Globus pallidus (tissue), 1 donor: ENCODE data around the gene PLXNB3.
A peak's percentile ranks its signal among the peaks of the same experiment; 100 is the strongest.
"Not testable (repeated sequence)": the region's sequence is repeated elsewhere in the genome, so short reads cannot be mapped to it uniquely, and the experiment has no call there.

ENCODE experiments used
- DNase-seq: peaks from one replicate; pipeline ENCODE4 v3.0.0-alpha.2; 2015; ENCODE audit warnings: low spot score

The PLXNB3 gene

GRCh38 chrX:153816831-153817690 lies 53.0 kb downstream of the PLXNB3 start:
- DNase-seq = no peak

- not testable (repeated sequence) for DNase-seq
Observed at GRCh38 chrX:153818064-153818463, 54.0 kb downstream of the PLXNB3 start.

GRCh38 chrX:153818571-153819383 lies 54.7 kb downstream of the PLXNB3 start:
- peak; percentile 14 for DNase-seq

DNA sequence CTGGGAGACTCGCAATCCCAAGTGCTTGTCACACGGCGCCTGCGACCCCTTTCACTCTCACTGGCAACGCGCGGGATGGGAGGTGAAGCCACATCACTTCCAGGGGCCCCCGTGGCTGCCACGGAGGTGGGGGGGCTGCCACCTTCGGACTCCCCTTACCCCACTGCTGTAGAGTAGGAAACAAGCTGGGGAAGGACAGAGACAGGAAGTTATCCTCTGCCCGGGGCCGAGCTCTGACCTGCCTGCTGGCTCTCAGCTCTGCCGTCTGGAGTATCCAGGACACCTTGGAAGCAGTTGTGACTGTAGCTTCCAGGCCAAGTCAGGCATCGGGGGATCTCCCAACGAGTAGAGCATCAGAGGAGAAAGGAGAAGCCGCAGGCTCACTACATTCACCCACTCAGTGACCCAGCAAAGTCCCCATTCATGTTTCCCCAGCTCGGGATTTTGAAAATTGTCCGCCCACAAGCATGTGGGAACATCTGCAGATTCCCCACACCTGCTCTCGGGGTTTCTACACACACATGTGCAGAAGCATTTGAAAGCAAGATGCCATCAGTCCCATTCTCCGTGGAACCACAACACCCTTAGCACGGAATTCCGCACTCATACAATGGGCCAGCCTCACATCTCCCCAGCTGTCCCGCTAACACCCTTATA lies 55.5 kb downstream of the PLXNB3 start:
- no peak for DNase-seq

DNA sequence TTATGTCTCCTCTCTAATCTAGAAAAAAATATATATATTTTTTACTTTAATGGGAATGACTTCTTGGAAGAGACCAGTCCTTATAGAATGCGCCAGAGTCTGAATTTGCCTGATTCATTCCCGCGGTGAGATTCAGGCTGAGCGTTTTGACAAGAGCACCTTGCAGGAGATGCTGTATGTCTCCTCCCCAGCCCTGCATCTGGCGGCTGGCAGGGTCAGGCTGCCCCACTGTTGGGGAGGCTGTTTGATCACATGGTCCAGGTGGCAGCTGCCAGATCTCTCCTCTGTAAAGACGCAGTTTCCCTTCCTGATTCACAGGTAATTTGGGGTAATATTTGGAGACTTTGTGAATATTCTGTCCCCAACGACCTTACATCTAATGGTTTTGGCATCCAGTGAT lies 56.6 kb downstream of the PLXNB3 start:
- no peak for DNase-seq

GRCh38 chrX:153821066-153821465 lies 57.0 kb downstream of the PLXNB3 start:
- no peak for DNase-seq

- DNase-seq = no peak
Observed at GRCh38 chrX:153824348-153824747, 60.3 kb downstream of the PLXNB3 start.

- no peak for DNase-seq
Observed at GRCh38 chrX:153825042-153825441, 61.0 kb downstream of the PLXNB3 start.
